IMR-90 (cell line): ENCODE data around the gene GRID1.

ENCODE experiments used
- CTCF ChIP-seq: conservative IDR thresholded peaks from 2 replicates; pipeline ENCODE4 v1.5.1; 2012; ENCODE audit warnings: mild to moderate bottlenecking, low read depth, low read length, improper control_type of control experiment
- ELK1 ChIP-seq: fragments of 150-350 bp; IDR thresholded peaks from 2 replicates; pipeline ENCODE4 v1.6.1; 2016; ENCODE audit warnings: low read depth, mild to moderate bottlenecking, low read length, moderate library complexity, borderline replicate concordance
- MAZ ChIP-seq: IDR thresholded peaks from 2 replicates; pipeline ENCODE4 v1.6.1; 2012; ENCODE audit warnings: low read depth, mild to moderate bottlenecking, low read length, improper control_type of control experiment, moderate library complexity, borderline replicate concordance
- MXI1 ChIP-seq: IDR thresholded peaks from 2 replicates; pipeline ENCODE4 v1.6.1; 2012; ENCODE audit warnings: low read depth, mild to moderate bottlenecking, low read length, moderate library complexity, borderline replicate concordance
- POLR2A ChIP-seq: IDR thresholded peaks from 2 replicates; pipeline ENCODE4 v1.6.1; 2012; ENCODE audit warnings: mild to moderate bottlenecking, low read depth, low read length
- SMC3 ChIP-seq: fragments of 150-350 bp; IDR thresholded peaks from 2 replicates; pipeline ENCODE4 v1.6.1; 2016; ENCODE audit warnings: low read depth, mild to moderate bottlenecking, antibody characterized with exemption, low read length, moderate library complexity

GRCh38 chr10:86013568-86013967, 353.0 kb downstream of the GRID1 start:
- no peak for TF ChIP-seq MXI1
- no peak for TF ChIP-seq CTCF
- no peak for TF ChIP-seq POLR2A
- TF ChIP-seq MAZ, result no peak
- TF ChIP-seq ELK1, result no peak
- TF ChIP-seq SMC3, result no peak
